Nephron progenitor cell (in vitro differentiated cells): Measurements from ENCODE around the gene CSTPP1.

ENCODE experiments used
- DNase-seq: peaks from one replicate; pipeline ENCODE4 v3.0.0; 2021
- H3K27ac Mint-ChIP-seq: 2 replicates; pipeline ENCODE4 v1.8.0; 2021; ENCODE audit warnings: mild to moderate bottlenecking, moderate library complexity, mixed read lengths
- H3K27me3 Mint-ChIP-seq: 2 replicates; pipeline ENCODE4 v1.8.0; 2021; ENCODE audit warnings: mild to moderate bottlenecking, low read depth, mixed read lengths; ENCODE audit not compliant: poor library complexity
- H3K36me3 Mint-ChIP-seq: 2 replicates; pipeline ENCODE4 v1.8.0; 2021; ENCODE audit warnings: low read depth, mixed read lengths
- H3K4me1 Mint-ChIP-seq: 2 replicates; pipeline ENCODE4 v1.8.0; 2021; ENCODE audit warnings: mixed read lengths
- H3K4me3 Mint-ChIP-seq: 2 replicates; pipeline ENCODE4 v1.8.0; 2021; ENCODE audit warnings: mild to moderate bottlenecking, moderate library complexity, mixed read lengths
- H3K9me3 Mint-ChIP-seq: 2 replicates; pipeline ENCODE4 v1.8.0; 2021; ENCODE audit warnings: mild to moderate bottlenecking, moderate library complexity, mixed read lengths
- CTCF ChIP-seq: fragments of 200-600 bp; sonication (generic); IDR thresholded peaks from 2 replicates; pipeline ENCODE4 v1.5.0; 2021; ENCODE audit warnings: antibody characterized with exemption

CSTPP1 gene

GRCh38 chr11:47178316-47178715, 241.8 kb downstream of the CSTPP1 start:
- H3K4me1 Mint-ChIP-seq, result peaks cover 38% of the 10 kb centered on the region
- TF ChIP-seq CTCF, result no peak
- peaks cover 12% of the 10 kb centered on the region for H3K36me3 Mint-ChIP-seq
- peak overlapping the region; percentile 99 for H3K27ac Mint-ChIP-seq
- no peak for DNase-seq
- H3K4me3 Mint-ChIP-seq, result no peak overlapping the region
- H3K9me3 Mint-ChIP-seq, result no peaks in the 10 kb centered on the region
- H3K27me3 Mint-ChIP-seq, result peaks cover 3% of the 10 kb centered on the region

- H3K9me3 Mint-ChIP-seq, result no peaks in the 10 kb centered on the region
- peaks cover 6% of the 10 kb centered on the region for H3K27me3 Mint-ChIP-seq
- DNase-seq, result no peak
- peak overlapping the region; percentile 51 for H3K27ac Mint-ChIP-seq
- no peak for TF ChIP-seq CTCF
- no peak overlapping the region for H3K4me3 Mint-ChIP-seq
- H3K36me3 Mint-ChIP-seq, result peaks cover 7% of the 10 kb centered on the region
- peaks cover 40% of the 10 kb centered on the region for H3K4me1 Mint-ChIP-seq
These were observed 242.4 kb downstream of the CSTPP1 start for GRCh38 chr11:47178737-47179654.

- H3K27me3 Mint-ChIP-seq, result peaks cover 11% of the 10 kb centered on the region
These were observed 243.1 kb downstream of the CSTPP1 start for GRCh38 chr11:47179655-47179991.

GRCh38 chr11:47180006-47180787, 243.6 kb downstream of the CSTPP1 start:
- Mint-ChIP-seq H3K27ac (no peak overlapping the region), H3K4me3 (no peak overlapping the region), H3K4me1 (peaks cover 46% of the 10 kb centered on the region), H3K9me3 (no peaks in the 10 kb centered on the region), H3K36me3 (peaks cover 5% of the 10 kb centered on the region), H3K27me3 (peaks cover 11% of the 10 kb centered on the region)
- no peak for DNase-seq
- no peak for TF ChIP-seq CTCF

More at GRCh38 chr11:47179655-47179991, 243.1 kb downstream of the CSTPP1 start:
- H3K4me3 Mint-ChIP-seq, result no peak overlapping the region
- TF ChIP-seq CTCF, result peak; percentile 54
- no peak overlapping the region for H3K27ac Mint-ChIP-seq
- no peaks in the 10 kb centered on the region for H3K9me3 Mint-ChIP-seq
- DNase-seq, result peak; percentile 58
- peaks cover 5% of the 10 kb centered on the region for H3K36me3 Mint-ChIP-seq
- H3K4me1 Mint-ChIP-seq, result peaks cover 45% of the 10 kb centered on the region

GRCh38 chr11:47181271-47181670, 244.7 kb downstream of the CSTPP1 start:
- Mint-ChIP-seq H3K36me3 (peaks cover 5% of the 10 kb centered on the region), H3K27ac (no peak overlapping the region), H3K4me1 (peaks cover 36% of the 10 kb centered on the region), H3K9me3 (no peaks in the 10 kb centered on the region), H3K27me3 (peaks cover 11% of the 10 kb centered on the region), H3K4me3 (no peak overlapping the region)
- no peak for TF ChIP-seq CTCF
- no peak for DNase-seq
